HFFc6 (cell line): ENCODE measurements around the gene P2RY12. TPM values are rescaled to one million over a fixed set of nuclear protein-coding genes. Genes with fewer than 3 reads are reported as not detected.

Experiments
- DNase-seq: peaks from one replicate; pipeline ENCODE4 v3.0.0-alpha.2; 2018
- H3K27ac Mint-ChIP-seq: 2 replicates; pipeline ENCODE4 v1.8.0; 2020; ENCODE audit warnings: mild to moderate bottlenecking, mixed read lengths
- H3K27me3 Mint-ChIP-seq: 2 replicates; pipeline ENCODE4 v1.8.0; 2021; ENCODE audit warnings: mild to moderate bottlenecking, moderate library complexity, mixed read lengths; ENCODE audit not compliant: insufficient read depth
- H3K36me3 Mint-ChIP-seq: 2 replicates; pipeline ENCODE4 v1.8.0; 2021; ENCODE audit warnings: low read depth, mixed read lengths
- H3K4me1 Mint-ChIP-seq: 2 replicates; pipeline ENCODE4 v1.8.0; 2020; ENCODE audit warnings: low read depth, mixed read lengths
- H3K4me3 Mint-ChIP-seq: 2 replicates; pipeline ENCODE4 v1.8.0; 2020; ENCODE audit warnings: mild to moderate bottlenecking, moderate library complexity, mixed read lengths
- H3K9me3 Mint-ChIP-seq: 2 replicates; pipeline ENCODE4 v1.8.0; 2020; ENCODE audit warnings: mild to moderate bottlenecking, mixed read lengths
- CTCF ChIP-seq: fragments of 200-600 bp; sonication (generic); IDR thresholded peaks from 2 replicates; pipeline ENCODE4 v1.5.0; 2021; ENCODE audit warnings: antibody characterized with exemption, mild to moderate bottlenecking
- total RNA-seq, 6 experiments: library from RNA; stranded (reverse); fragmentation: NEBNext Ultra II Directional; extraction: Animal tissue kit (Norgen Biotek cat#: 25700); gene quantifications; 2 replicates in 1 of 6; 3 replicates in 5 of 6; pipeline ENCODE4 v1.2.3, GENCODE V29; 2021

Gene P2RY12
- total RNA-seq, 6 experiments from 2014 or later: not detected

- no peak for TF ChIP-seq CTCF
- H3K36me3 Mint-ChIP-seq: no peaks in the 10 kb centered on the region
- H3K27me3 Mint-ChIP-seq: peaks cover 3% of the 10 kb centered on the region; the same call in 1 of the 2 replicates
- no peaks in the 10 kb centered on the region for H3K9me3 Mint-ChIP-seq
- no peak overlapping the region for H3K27ac Mint-ChIP-seq
- DNase-seq: no peak
- peaks cover 9% of the 10 kb centered on the region for H3K4me1 Mint-ChIP-seq
- H3K4me3 Mint-ChIP-seq: no peak overlapping the region
These were observed 33.9 kb downstream of the P2RY12 start for GRCh38 chr3:151350656-151351055.

GRCh38 chr3:151347432-151347831 is 37.1 kb downstream of the P2RY12 start:
- no peak for DNase-seq
- no peak for TF ChIP-seq CTCF
- H3K4me3 Mint-ChIP-seq: no peak overlapping the region
- no peaks in the 10 kb centered on the region for H3K9me3 Mint-ChIP-seq
- no peak overlapping the region for H3K27ac Mint-ChIP-seq
- H3K36me3 Mint-ChIP-seq: no peaks in the 10 kb centered on the region
- peaks cover 3% of the 10 kb centered on the region; the same call in 1 of the 2 replicates for H3K27me3 Mint-ChIP-seq
- peaks cover 11% of the 10 kb centered on the region for H3K4me1 Mint-ChIP-seq

GRCh38 chr3:151346292-151346691 is 38.3 kb downstream of the P2RY12 start:
- Mint-ChIP-seq H3K4me3 (peak overlapping the region; percentile 79), H3K27me3 (peaks cover 3% of the 10 kb centered on the region), H3K9me3 (no peaks in the 10 kb centered on the region), H3K36me3 (no peaks in the 10 kb centered on the region), H3K27ac (no peak overlapping the region), H3K4me1 (peaks cover 11% of the 10 kb centered on the region)
- TF ChIP-seq CTCF: no peak
- no peak for DNase-seq

GRCh38 chr3:151345859-151346258 is 38.7 kb downstream of the P2RY12 start:
- H3K4me1 Mint-ChIP-seq: peaks cover 11% of the 10 kb centered on the region

GRCh38 chr3:151331696-151332095 is 52.9 kb downstream of the P2RY12 start:
- Mint-ChIP-seq H3K36me3 (no peaks in the 10 kb centered on the region), H3K4me3 (no peak overlapping the region), H3K4me1 (peaks cover 8% of the 10 kb centered on the region), H3K27ac (no peak overlapping the region), H3K27me3 (no peaks in the 10 kb centered on the region), H3K9me3 (no peaks in the 10 kb centered on the region)
- TF ChIP-seq CTCF: no peak
- no peak for DNase-seq

More at GRCh38 chr3:151345859-151346258, 38.7 kb downstream of the P2RY12 start:
- Mint-ChIP-seq H3K9me3 (no peaks in the 10 kb centered on the region), H3K4me3 (peak overlapping the region; percentile 79), H3K27ac (no peak overlapping the region; the same call in 1 of the 2 replicates), H3K27me3 (peaks cover 3% of the 10 kb centered on the region), H3K36me3 (no peaks in the 10 kb centered on the region)
- DNase-seq: peak; percentile 55
- no peak for TF ChIP-seq CTCF

GRCh38 chr3:151330899-151331298 is 53.7 kb downstream of the P2RY12 start:
- Mint-ChIP-seq H3K27ac (no peak overlapping the region), H3K4me1 (peaks cover 8% of the 10 kb centered on the region), H3K36me3 (no peaks in the 10 kb centered on the region), H3K4me3 (no peak overlapping the region), H3K27me3 (no peaks in the 10 kb centered on the region), H3K9me3 (no peaks in the 10 kb centered on the region)
- DNase-seq: no peak
- no peak for TF ChIP-seq CTCF
